GM21619 (cell line): ENCODE results near the gene PRDM4.

Experiments
- ATAC-seq: cut with Tn5 transposase; IDR thresholded peaks from one replicate; pipeline ENCODE4 v1.9.1; 2021; ENCODE audit not compliant: unreplicated experiment

PRDM4 gene, protein sequence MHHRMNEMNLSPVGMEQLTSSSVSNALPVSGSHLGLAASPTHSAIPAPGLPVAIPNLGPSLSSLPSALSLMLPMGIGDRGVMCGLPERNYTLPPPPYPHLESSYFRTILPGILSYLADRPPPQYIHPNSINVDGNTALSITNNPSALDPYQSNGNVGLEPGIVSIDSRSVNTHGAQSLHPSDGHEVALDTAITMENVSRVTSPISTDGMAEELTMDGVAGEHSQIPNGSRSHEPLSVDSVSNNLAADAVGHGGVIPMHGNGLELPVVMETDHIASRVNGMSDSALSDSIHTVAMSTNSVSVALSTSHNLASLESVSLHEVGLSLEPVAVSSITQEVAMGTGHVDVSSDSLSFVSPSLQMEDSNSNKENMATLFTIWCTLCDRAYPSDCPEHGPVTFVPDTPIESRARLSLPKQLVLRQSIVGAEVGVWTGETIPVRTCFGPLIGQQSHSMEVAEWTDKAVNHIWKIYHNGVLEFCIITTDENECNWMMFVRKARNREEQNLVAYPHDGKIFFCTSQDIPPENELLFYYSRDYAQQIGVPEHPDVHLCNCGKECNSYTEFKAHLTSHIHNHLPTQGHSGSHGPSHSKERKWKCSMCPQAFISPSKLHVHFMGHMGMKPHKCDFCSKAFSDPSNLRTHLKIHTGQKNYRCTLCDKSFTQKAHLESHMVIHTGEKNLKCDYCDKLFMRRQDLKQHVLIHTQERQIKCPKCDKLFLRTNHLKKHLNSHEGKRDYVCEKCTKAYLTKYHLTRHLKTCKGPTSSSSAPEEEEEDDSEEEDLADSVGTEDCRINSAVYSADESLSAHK

DNA sequence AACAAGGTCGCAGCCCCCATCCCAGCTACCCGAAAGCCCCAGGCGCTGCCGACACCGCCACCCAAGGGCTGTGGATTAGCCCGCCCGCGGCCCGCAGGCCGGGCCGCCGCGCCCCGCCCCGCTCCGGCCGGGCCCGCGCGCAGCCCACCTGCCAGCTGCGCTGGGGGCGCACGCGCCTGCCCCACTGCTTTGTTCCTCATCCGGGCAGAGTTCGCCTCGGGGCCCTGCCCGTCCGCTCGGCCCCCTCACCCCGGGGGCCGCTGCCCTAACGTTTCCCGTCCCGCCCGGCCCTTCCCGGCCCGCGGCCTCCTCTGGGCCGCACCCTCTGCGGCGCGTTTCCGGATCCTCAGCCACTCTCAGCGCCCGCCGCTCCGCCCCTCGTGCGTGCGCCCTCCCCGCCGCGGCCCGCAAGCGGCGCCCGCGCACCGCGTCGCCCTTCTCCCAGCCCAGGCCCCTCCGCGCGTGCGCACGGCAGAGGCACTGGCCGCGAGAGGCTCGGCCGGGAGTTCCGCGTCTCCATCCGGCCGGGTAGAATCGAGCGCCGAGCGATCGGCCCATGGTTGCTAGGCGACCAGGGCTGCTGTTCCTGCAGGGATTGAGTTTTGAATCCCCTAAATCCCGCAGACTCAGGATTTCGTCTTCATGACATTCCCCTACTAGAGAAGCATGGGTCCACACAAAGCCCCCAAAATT is at the start of gene PRDM4:
PRDM4 (minus strand) TSS at position 329 of the 693 bp plus-strand sequence. CDS start 622 bp downstream, outside the sequence.
- ATAC-seq = peak; percentile 89

DNA sequence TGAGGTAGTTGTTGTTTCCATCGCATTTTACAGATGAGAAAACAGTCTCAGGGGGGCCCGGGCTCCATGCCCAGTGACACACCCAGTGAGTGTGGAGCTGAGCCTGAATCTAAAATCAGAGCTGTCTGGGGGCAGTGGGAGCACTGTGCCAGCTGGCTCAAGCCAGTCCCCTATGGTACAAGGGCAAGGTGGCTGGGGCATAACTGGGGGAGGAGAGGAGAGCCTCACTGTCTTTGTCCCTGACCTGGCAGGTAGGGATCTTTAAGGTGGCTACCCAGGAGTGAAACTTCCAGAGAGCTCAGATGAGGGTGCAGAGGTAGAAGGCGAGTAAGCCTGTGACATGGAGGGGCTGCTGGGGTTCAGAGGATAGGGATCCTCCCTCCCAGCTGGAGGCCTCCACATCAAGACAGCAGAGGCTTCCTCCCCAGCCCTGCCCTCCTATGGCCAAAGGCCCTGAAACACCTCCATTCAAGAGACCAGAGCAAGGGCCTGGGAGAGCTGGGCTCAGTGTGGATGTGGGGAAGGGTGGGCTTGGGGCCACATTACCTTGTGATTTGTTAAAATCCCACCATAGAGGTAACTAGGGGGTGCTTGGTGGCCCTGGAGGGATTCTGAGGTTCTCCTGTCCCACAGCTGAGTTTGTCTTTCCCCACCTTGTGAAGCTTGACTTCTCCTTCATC is 46.7 kb upstream of the PRDM4 start:
- no peak for ATAC-seq

DNA sequence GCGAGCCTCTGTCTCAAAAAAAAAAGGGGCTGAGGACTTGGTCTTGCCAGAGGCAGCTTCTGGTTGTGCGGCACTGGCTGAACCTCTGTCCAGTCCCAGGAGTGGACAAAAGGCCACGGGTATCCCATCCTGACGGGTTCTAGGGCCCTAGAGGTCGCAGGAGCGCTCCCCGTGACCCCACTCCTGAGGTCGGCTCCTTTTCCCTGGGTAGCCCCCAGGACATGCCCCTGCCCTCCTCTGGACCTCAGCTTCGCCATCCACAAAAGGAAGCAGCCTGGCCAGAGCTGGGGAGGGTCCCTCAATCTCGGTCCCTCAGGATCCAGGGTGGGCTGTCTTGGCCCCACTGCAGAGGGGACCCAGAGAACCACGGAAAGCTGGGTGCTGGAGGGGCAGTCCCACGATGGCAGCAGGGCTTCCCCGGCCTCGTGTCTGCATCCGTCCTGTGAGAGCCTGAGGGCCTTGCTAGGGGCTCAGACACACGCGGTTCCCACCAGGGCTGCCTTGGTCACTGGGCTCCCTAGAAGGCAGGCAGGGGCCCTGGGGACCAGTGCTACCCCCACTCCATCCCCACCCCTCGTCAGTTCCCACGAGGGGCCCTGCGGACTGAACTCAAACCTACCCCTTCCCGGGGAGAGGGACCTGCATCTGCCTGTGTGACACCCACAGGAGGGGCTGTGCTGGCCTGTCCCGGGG is 44.7 kb upstream of the PRDM4 start:
- no peak for ATAC-seq

DNA sequence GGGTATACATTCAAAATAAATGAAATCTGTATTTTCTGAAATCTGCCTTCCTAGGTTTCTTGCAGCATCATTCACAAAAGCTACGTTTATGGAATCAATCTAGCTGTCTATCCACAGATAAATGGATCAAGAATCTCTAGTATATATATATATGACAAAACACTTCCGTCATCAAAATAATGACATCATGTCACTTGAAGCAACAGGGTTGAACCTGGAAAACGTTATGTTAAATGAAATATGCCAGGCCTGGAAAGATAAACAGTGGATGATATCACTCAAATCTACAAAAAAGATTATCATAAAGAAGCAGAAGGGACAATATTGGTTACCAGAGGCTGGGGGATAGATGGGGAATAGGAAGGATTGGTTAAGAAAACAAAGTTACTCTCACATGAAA is 42.2 kb upstream of the PRDM4 start:
- ATAC-seq = no peak

DNA sequence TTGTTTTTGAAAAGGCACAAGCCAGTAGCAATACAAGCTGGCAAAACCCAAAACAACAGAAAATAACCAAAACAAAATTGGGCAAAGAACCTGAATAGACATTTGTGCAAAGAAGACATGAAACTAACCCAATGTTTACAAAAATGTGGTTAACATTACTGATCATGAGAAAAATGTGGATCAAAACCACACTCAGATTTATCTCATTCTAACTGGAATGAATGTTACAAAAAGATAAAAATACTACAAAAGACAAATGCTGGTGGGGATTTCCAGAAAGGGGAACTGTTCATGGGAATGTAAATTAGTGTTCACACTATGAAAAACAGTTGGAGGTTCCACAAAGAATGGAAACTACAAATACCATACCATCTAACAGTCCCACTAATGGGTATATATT is 40.2 kb upstream of the PRDM4 start:
- ATAC-seq = no peak

DNA sequence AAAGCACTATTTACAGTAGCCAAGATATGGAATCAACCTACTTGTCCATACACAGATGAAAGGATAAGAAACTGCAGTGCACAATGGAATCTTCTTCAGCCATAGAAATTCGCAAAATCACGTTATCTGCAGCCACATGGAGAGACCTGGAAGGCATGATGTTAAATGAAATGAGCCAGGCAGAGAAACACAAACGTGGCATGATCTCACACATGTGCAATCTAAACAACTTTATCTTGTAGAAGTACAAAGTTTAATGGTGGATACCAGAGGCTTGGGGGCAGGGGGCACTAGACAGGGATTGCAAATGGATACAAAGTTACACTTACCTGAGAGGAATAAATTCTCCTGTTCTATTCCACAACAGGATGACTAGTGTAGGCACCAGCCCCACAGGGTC is 37.6 kb upstream of the PRDM4 start:
- no peak for ATAC-seq

DNA sequence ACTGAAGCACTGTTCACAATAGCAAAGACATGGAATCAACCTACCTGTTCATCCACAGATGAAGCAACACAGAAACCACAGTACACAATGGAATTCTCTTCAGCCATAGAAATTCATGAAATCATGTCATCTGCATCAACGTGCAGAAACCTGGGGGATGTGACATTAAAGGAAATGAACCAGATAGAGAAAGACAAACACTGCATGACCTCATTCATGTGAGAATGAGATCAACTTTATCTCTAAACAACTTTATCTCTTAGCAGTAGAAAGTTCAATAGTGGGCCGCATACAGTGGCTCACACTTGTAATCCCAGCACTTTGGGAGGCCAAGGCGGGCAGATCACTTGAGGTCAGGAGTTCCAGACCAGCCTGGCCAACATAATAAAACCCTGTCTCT is 33.5 kb upstream of the PRDM4 start:
- ATAC-seq = no peak

DNA sequence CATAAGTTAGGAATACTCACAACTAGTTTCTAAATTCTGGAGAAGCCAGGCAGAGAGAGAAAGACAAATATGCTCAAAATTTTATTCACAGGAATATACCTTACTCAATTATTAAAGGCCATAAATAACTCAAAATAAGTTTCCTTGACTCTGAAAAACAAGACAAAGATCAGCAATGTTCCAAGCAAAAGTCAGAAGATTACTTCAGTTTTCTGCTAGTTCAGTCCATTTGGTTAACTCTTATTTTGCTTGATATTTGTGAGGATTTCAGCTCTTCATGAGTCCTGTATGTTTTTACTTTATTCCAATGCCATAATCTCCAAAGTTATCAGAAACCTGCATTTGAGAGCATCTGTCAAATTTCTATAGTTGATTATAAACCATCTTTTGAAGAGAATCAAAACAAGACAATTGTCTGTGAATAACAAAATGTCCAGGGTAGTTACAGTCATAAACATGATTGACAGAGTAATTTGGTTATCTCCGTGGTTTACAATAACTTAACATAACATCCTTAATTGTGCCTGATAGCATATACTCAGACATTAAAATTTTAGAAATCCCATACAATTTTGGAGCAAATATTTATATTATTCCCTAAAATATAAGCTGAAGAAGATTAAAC is 30.6 kb upstream of the PRDM4 start:
- no peak for ATAC-seq

DNA sequence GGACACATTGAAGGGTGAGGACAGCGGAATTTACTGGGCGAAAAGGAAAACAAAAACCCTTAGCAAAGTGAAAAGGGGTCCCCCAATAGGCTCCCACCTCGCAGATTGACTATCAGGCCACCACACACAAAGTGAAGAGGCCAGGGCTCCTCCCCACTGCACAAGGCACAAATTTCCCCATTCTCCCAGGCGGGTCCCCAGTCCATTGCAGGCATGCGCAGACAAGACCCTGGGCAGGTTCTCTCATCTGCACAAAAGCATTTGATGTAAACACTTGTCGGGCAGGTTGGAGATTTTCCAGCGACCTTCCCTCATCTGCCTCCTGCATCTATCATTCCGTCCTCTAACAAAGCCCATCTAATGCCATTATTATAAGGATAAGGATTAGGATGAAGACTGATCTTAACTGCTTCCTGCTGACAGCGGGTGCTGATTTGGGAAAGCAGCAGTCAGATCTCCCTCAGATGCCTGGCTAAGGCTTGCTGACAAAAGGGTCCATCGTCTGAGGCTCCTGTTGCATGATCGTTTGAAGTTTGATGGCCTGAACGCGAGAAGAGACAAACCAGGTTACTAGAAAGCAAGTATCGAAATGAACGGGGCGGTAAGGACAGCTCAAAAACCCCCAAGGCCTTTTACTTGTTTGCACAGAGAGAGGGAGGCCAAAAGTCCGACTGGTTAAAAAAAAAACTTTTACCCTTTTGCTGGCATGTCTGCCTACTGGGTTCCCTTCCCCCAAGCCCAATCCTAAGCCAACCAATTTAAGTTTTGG is 27.9 kb upstream of the PRDM4 start:
- ATAC-seq = no peak

DNA sequence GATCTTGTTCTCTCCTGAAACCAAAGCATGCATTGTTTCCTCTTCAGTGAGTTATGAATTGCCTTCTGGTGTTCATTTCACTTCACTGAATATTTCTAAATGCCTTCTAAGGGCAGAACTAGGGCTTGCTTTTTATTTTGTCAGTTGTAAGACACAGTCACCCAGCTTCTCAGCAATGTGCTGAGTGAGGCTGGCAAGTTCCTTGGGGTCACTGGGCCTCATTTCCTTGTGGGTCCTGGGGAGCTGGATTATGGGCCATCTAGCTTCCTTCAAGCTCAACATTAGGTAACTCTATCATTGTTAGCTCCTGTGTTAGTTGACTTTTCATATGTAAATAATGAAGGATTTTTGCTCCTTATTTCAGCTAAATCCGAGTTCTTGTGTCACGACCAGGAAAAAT is 27.3 kb upstream of the PRDM4 start:
- ATAC-seq = no peak

DNA sequence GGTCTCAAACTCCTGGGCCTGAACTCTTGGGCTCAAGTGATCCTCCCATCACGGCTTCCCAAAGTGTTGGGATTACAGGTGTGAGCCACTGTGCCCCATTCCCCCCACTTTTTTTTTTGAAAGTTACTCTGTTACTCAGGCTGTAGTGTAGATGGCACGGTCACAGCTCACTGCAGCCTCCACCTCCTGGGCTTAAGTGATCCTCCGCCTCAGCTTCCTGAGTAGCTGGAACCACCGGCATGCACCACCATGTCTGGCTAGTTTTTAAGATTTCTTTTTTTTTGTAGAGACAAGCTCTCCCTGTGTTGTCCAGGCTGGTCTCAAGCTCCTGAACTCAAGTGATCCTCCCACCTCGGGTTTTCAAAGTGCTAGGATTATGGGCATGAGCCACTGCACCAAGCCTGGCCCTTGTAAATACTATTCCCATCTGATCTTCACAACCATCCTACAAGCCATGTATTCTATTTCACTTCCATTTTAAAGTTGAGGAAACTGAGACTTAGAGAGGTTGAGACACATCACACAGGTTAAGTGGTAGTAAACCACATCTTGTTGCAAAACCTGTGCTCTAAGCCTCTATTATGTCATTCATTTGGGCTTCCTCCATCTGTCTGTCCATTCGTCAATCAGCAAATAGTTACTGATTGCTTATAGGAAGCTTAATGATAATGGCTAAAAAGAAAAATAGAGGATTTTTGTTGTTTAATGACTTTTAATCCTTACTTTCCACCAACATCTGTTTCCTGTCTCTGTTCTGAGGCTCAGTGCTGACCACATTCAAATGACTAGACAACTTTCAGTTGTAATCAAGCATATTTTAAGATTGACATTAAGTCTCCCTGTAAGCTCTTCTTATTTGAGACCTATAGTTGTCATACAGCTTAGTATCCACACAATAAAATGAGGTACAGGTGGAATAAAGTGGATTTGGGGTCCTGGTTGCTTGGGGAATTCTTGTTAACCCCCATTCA is 22.8 kb upstream of the PRDM4 start:
- peak; percentile 67 for ATAC-seq

DNA sequence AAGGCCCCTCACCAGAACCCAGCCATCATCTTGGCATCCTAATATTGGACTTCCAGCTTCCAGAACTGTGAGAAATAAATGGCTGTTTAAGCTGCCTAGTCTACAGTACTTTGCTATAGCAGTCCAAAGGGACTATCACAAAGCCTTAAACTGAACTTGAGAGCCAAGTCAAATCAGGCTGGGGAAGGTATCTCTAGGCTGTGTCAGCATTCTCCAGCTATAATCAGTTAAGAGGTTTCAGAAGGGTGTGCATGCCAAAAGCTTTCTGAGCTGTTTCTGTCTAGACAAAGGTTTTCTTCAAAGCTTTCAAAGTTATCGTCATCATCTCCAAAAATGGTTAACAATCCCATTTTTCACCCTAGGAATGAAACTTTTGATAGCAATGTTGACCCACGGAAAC is 21.1 kb upstream of the PRDM4 start:
- no peak for ATAC-seq

DNA sequence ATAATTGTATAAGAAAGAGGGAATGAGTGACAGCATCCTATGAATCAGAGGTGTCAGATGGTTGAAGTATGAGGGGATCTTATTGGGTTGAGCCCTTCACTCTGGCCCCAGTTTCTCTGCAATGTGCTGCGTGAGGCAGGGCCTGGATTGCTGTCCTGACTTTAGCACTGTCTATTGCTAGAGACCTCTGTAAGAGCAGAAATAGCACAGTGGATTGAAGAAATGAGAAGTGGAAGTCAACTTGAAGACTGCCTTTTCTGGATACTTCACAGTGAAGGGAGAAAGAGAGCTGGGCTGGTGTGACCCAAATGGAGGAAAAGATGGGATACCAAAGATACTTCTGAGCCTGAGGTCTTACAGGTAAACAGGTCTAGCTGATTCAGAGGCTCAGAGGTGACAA is 19.4 kb upstream of the PRDM4 start:
- ATAC-seq = no peak

DNA sequence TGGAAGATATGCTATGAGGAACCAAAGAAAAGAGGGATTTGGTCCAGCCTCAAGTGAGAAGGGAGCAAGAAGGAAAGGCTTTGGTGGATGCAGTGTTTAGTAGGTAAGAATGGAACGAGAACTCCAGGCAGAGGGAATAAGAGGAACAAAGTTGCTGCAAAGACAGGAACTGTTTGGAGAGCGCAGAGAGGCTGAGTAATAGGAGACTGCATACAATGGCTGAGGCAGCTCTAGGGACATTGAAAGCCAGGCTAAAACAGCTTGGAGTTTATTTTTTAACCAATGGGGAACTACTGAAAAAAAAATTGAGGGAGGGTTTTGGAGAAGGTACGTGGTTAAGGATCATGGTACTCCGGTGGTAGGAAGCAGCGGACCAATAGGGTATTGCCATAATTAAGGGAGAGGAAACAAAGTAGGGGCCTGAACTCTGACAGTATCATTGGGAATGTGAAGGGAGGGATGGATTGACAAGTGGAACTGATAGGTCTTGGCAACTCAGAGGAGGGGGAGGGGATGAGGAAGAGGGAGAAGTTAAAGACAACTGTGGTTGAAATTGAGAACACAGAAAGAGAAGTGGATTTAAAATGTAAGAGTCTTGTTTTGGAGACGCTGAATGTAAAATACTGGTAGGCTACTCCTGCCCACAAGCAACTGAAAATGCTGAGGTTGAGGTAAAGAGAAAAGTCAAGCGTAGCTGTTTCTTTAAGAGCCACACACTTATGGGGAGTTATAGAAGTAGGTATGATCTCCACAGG is 18.3 kb upstream of the PRDM4 start:
- ATAC-seq = peak; percentile 59

DNA sequence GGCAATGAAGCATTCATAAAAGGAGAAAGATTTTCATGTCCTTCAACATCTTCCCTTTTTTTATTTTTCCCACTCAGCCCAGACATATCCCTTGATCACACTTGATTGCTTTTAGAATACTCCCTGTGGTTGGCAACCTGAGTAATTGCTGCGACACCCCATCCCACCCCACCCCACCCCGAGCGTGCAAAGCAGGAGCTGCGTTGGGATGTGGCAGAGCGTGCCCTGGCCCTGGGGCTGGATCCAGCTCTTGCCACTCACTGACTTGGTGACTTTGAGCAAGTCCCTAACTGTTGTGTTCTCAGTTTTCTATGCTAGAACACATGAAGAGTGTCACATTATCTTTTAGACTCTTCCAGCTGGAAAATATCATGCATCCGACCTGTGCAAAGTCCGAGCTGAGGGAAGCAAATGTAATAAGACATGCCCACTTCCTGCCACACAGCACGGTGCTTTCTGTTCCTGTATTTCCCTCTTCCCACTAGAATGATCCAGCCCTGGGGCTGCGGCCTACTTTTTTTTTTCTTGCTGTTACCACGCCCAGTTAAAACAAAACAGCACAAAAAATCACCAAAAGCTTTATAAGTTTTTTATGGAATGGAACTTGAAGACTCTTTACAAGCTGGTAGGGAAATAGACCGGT is 17.6 kb upstream of the PRDM4 start:
- no peak for ATAC-seq

DNA sequence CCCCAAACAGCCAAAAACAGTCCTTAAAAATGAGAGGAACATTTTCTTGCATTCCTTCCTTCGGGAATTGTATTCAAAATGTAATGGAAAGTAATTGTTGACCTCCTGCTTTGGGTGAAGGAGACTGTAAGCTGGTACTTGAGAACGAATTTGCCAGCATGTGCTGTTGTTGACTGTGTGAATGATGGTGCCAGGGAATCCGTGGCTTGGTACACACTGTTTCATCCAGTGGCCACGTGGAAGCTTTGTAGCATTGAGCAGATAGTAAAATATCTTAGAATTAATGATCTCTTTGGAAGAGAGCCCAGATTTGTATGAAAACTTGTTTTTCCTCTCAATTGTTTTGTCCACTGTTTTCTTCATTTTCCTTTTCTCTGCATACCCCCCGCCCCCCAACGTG is 15.2 kb upstream of the PRDM4 start:
- ATAC-seq = no peak
